Osteoblast (primary cell): ENCODE data around the gene TTC7B. TPM values are rescaled to one million over a fixed set of nuclear protein-coding genes. Genes with fewer than 3 reads are reported as not detected.
A peak's percentile ranks its signal among the peaks of the same experiment; 100 is the strongest.

ENCODE experiments used
- DNase-seq: peaks from one replicate; pipeline ENCODE4 v3.0.0; 2011; ENCODE audit warnings: low spot score, mixed read lengths; ENCODE audit not compliant: insufficient read length; ENCODE audit errors: missing footprints
- H2AFZ ChIP-seq: 2 replicates; pipeline ENCODE4 v1.6.0; 2011; ENCODE audit warnings: mild to moderate bottlenecking, low read length
- H3K27ac ChIP-seq: 2 replicates; pipeline ENCODE4 v1.5.1; 2011; ENCODE audit warnings: mild to moderate bottlenecking, low read depth, low read length, moderate library complexity
- H3K27me3 ChIP-seq: 2 replicates; pipeline ENCODE4 v1.6.0; 2012; ENCODE audit warnings: mild to moderate bottlenecking, control low read depth, inconsistent platforms, low read length, moderate library complexity; ENCODE audit not compliant: insufficient read depth
- H3K36me3 ChIP-seq: 2 replicates; pipeline ENCODE4 v1.5.1; 2011; ENCODE audit warnings: mild to moderate bottlenecking, low read length, control low read depth, moderate library complexity; ENCODE audit not compliant: insufficient read depth
- H3K4me1 ChIP-seq: 2 replicates; pipeline ENCODE4 v1.5.1; 2011; ENCODE audit warnings: mild to moderate bottlenecking, low read length, control low read depth, moderate library complexity; ENCODE audit not compliant: insufficient read depth
- H3K4me2 ChIP-seq: 2 replicates; pipeline ENCODE4 v1.6.0; 2011; ENCODE audit warnings: mild to moderate bottlenecking, low read length; ENCODE audit not compliant: insufficient read depth
- H3K4me3 ChIP-seq: fragments of 200-600 bp; sonication (generic); 3 replicates; pipeline ENCODE4 v1.5.1; 2012; ENCODE audit warnings: mild to moderate bottlenecking, low read length, inconsistent platforms; ENCODE audit not compliant: insufficient read depth
- H3K79me2 ChIP-seq: 2 replicates; pipeline ENCODE4 v1.6.0; 2012; ENCODE audit warnings: mild to moderate bottlenecking, low read length, control low read depth, inconsistent platforms; ENCODE audit not compliant: insufficient read depth
- H3K9me3 ChIP-seq: 2 replicates; pipeline ENCODE4 v1.5.1; 2011; ENCODE audit warnings: low read depth, low read length, control low read depth
- H4K20me1 ChIP-seq: 2 replicates; pipeline ENCODE4 v1.6.0; 2012; ENCODE audit warnings: mild to moderate bottlenecking, low read length, control low read depth; ENCODE audit not compliant: insufficient read depth
- CTCF ChIP-seq: IDR thresholded peaks from 2 replicates; pipeline ENCODE4 v1.5.1; 2011; ENCODE audit warnings: mild to moderate bottlenecking, low read depth, low read length, moderate library complexity; ENCODE audit errors: extremely low read depth
- total RNA-seq: library from RNA; depleted of rRNA; stranded (reverse); fragments of >200 nt; gene quantifications from 2 replicates; pipeline ENCODE4 v1.2.3, GENCODE V29; 2012

The TTC7B gene
- total RNA-seq, 1 donor, result 14.5 TPM

- no peak overlapping the region for H3K4me3 ChIP-seq
- H2AFZ ChIP-seq, result no peak overlapping the region
- peaks cover 19% of the 10 kb centered on the region for H3K79me2 ChIP-seq
- peak; percentile 95 for DNase-seq
- H3K4me1 ChIP-seq, result peaks cover 14% of the 10 kb centered on the region
- H3K27me3 ChIP-seq, result no peaks in the 10 kb centered on the region
- no peaks in the 10 kb centered on the region for H3K36me3 ChIP-seq
- no peak overlapping the region for H3K4me2 ChIP-seq
- H3K27ac ChIP-seq, result peak overlapping the region; percentile 25
- no peaks in the 10 kb centered on the region for H3K9me3 ChIP-seq
- peaks cover 3% of the 10 kb centered on the region for H4K20me1 ChIP-seq
- no peak for TF ChIP-seq CTCF
These were observed 20.5 kb downstream of the TTC7B start for GRCh38 chr14:90795744-90796143.

GRCh38 chr14:90791486-90791885 is 24.7 kb downstream of the TTC7B start:
- Histone ChIP-seq H3K27ac (no peak overlapping the region), H3K4me1 (peaks cover 9% of the 10 kb centered on the region), H2AFZ (no peak overlapping the region), H4K20me1 (no peaks in the 10 kb centered on the region), H3K36me3 (no peaks in the 10 kb centered on the region), H3K79me2 (peaks cover 9% of the 10 kb centered on the region), H3K9me3 (no peaks in the 10 kb centered on the region), H3K4me2 (no peak overlapping the region), H3K27me3 (no peaks in the 10 kb centered on the region), H3K4me3 (no peak overlapping the region)
- no peak for TF ChIP-seq CTCF
- no peak for DNase-seq

- Histone ChIP-seq H3K36me3 (peaks cover 7% of the 10 kb centered on the region), H3K79me2 (peaks cover 8% of the 10 kb centered on the region), H3K4me3 (no peak overlapping the region), H3K27me3 (no peaks in the 10 kb centered on the region), H3K27ac (no peak overlapping the region), H3K4me2 (no peak overlapping the region), H4K20me1 (peaks cover 2% of the 10 kb centered on the region), H2AFZ (no peak overlapping the region), H3K4me1 (no peaks in the 10 kb centered on the region), H3K9me3 (no peaks in the 10 kb centered on the region)
- TF ChIP-seq CTCF, result no peak
- no peak for DNase-seq
These were observed 28.2 kb downstream of the TTC7B start for GRCh38 chr14:90788031-90788430.

GRCh38 chr14:90785876-90786450 is 30.3 kb downstream of the TTC7B start:
- H3K27me3 ChIP-seq, result no peaks in the 10 kb centered on the region
- no peak overlapping the region for H3K4me2 ChIP-seq
- no peak overlapping the region for H3K4me3 ChIP-seq
- H3K9me3 ChIP-seq, result no peaks in the 10 kb centered on the region
- H3K4me1 ChIP-seq, result peaks cover 9% of the 10 kb centered on the region
- no peak overlapping the region for H2AFZ ChIP-seq
- H3K79me2 ChIP-seq, result peaks cover 6% of the 10 kb centered on the region
- no peak for TF ChIP-seq CTCF
- peaks cover 7% of the 10 kb centered on the region for H3K36me3 ChIP-seq
- no peak overlapping the region for H3K27ac ChIP-seq
- no peak for DNase-seq
- peaks cover 11% of the 10 kb centered on the region for H4K20me1 ChIP-seq
